Chondrocyte (in vitro differentiated cells): ENCODE results near the gene SLIT1. TPM values are rescaled to one million over a fixed set of nuclear protein-coding genes. Genes with fewer than 3 reads are reported as not detected.

ENCODE experiments used
- DNase-seq: peaks from one replicate; pipeline ENCODE4 v3.0.0; 2021; ENCODE audit warnings: mixed read lengths, low spot score
- H3K27ac Mint-ChIP-seq: one replicate; pipeline ENCODE4 v1.8.0; 2021; ENCODE audit warnings: mild to moderate bottlenecking, moderate library complexity, mixed read lengths; ENCODE audit not compliant: unreplicated experiment
- H3K27me3 Mint-ChIP-seq: 2 replicates; pipeline ENCODE4 v1.8.0; 2021; ENCODE audit warnings: low read depth, mixed read lengths
- H3K36me3 Mint-ChIP-seq: 2 replicates; pipeline ENCODE4 v1.8.0; 2021; ENCODE audit warnings: low read depth, mixed read lengths
- H3K4me1 Mint-ChIP-seq: 2 replicates; pipeline ENCODE4 v1.8.0; 2021; ENCODE audit warnings: low read depth, mild to moderate bottlenecking, mixed read lengths
- H3K4me3 Mint-ChIP-seq: one replicate; pipeline ENCODE4 v1.8.0; 2021; ENCODE audit warnings: mild to moderate bottlenecking, moderate library complexity, mixed read lengths; ENCODE audit not compliant: unreplicated experiment
- H3K9me3 Mint-ChIP-seq: 2 replicates; pipeline ENCODE4 v1.8.0; 2021; ENCODE audit warnings: low read depth, mixed read lengths
- total RNA-seq: library from RNA; stranded (reverse); gene quantifications from 3 replicates; pipeline ENCODE4 v1.2.1, GENCODE V29; 2021
- TF ChIP-seq, protein P1 (sequence below): fragments of 200-600 bp; sonication (generic); IDR thresholded peaks from 2 replicates; pipeline ENCODE4 v1.5.0; 2021; ENCODE audit warnings: antibody characterized with exemption, mild to moderate bottlenecking, moderate library complexity

SLIT1 gene
- total RNA-seq, 1 donor from 2014 or later = not detected

DNA sequence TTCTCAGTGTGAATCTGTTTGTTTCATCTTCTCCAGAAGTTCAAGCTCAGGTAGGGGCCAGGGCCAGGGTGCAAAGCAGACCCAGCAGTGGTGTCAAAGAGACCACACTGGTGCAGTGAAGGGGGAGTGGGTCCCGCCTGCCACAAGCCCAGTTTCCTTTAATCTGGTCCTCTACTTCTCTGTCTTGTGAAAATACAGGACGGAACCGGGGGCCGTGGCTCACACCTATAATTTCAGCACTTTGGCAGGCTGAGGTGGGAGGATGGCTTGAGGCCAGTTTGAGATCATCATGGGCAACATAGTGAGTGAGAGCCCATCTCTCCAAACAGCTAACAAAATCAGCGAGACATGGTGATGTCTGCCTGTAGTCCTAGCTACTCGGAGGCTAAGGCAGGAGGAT, 109.0 kb downstream of the SLIT1 start:
- no peak for DNase-seq
- Mint-ChIP-seq H3K4me1 (no peaks in the 10 kb centered on the region), H3K9me3 (no peaks in the 10 kb centered on the region), H3K27ac (no peak overlapping the region), H3K27me3 (peaks cover 58% of the 10 kb centered on the region), H3K36me3 (no peaks in the 10 kb centered on the region), H3K4me3 (no peak overlapping the region)
- TF ChIP-seq, protein P1, sequence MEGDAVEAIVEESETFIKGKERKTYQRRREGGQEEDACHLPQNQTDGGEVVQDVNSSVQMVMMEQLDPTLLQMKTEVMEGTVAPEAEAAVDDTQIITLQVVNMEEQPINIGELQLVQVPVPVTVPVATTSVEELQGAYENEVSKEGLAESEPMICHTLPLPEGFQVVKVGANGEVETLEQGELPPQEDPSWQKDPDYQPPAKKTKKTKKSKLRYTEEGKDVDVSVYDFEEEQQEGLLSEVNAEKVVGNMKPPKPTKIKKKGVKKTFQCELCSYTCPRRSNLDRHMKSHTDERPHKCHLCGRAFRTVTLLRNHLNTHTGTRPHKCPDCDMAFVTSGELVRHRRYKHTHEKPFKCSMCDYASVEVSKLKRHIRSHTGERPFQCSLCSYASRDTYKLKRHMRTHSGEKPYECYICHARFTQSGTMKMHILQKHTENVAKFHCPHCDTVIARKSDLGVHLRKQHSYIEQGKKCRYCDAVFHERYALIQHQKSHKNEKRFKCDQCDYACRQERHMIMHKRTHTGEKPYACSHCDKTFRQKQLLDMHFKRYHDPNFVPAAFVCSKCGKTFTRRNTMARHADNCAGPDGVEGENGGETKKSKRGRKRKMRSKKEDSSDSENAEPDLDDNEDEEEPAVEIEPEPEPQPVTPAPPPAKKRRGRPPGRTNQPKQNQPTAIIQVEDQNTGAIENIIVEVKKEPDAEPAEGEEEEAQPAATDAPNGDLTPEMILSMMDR = no peak

DNA sequence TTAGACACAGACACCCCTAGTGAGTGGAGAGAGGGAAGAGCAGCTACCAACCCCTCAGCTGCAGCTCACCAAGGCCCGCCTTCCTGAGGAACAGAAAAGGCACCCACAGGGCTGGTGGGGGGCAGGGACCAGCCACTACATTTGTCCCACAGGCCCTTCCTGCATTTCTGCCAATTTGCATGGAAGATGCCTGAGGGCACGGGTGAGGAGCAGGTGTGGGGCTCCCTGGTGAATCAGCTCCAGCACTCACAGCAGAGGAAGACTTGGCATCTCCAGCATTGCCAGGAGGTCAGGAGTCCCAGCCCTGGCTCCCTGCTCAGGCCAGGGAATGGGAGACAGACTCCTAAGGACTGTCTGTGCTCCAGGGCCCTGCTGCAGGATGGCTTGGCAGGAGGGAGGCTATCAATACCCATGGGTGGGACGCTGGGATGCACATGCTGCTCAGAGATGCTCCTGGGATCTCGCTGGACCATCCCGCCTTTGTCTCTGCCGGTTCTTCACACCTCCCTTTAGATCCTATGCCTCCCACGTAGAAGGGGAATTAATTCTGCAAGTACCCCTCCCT, 109.7 kb downstream of the SLIT1 start:
- Mint-ChIP-seq H3K4me1 (no peaks in the 10 kb centered on the region), H3K36me3 (no peaks in the 10 kb centered on the region), H3K9me3 (no peaks in the 10 kb centered on the region), H3K27ac (no peak overlapping the region), H3K4me3 (no peak overlapping the region), H3K27me3 (peaks cover 60% of the 10 kb centered on the region)
- TF ChIP-seq, protein P1 = no peak
- no peak for DNase-seq

DNA sequence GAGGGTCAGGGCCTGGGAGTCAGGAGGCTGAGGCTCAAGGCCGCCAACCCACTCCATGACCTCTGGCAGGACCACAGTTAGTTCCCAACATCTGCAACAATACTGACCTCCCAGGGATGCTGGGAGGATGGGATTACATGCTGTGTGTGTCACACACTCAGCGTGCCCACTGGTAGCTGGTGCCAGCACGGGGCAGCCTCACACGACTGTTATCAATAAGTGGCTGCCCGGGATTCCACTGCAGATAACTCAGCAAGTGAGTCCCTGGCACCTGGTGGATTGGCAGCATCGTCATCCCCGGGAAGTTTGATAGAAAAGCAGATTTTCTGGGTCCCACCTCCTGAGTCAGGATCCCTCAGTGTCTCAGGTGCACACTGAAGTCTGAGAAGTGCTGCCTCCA, 110.3 kb downstream of the SLIT1 start:
- Mint-ChIP-seq H3K27me3 (peaks cover 61% of the 10 kb centered on the region), H3K9me3 (no peaks in the 10 kb centered on the region), H3K4me3 (no peak overlapping the region), H3K36me3 (no peaks in the 10 kb centered on the region), H3K27ac (no peak overlapping the region), H3K4me1 (no peaks in the 10 kb centered on the region)
- TF ChIP-seq, protein P1 = no peak
- no peak for DNase-seq

DNA sequence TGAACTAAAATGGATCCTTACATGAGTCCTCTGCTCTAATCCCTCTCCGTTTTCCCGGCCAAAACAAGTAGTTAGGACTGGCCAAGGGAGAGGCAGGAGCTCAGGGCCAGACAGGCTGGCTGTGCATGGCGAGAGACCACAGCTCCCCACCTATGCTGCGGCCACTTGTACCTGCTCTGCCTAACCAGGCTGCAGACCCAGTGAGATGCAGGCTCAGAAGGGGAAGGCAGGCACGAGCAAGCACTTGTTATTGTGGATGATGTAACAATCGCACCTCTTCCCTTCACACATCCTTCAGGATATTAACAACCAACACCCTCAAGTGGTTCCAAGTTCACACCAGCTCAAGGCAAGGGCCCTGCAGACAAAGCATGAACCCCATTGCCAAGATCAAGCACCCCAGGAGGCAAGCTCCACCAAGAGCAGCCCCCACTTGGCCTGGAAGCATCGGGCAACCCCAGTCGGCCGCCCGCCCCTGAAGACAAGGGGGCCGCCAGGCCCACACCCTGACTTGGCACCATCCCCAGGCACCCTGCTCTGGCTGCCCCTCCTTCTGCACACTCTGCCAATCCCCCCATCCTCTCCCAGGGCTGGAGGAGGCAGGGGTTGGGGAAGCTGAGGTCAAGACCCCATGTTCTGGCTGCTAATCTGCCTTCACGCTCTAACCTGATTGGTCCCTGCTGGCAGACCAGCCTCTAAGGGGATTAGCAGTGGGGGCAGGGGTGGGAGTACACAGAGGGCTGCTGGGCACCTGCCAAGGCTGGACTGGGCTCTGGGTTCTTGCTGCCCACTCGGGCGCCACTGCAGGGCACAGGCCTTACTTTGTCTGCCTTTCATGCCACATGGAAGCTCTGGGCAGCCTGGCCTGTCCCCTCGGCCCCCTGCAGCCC, 111.3 kb downstream of the SLIT1 start:
- Mint-ChIP-seq H3K9me3 (peaks cover 5% of the 10 kb centered on the region), H3K27me3 (peaks cover 57% of the 10 kb centered on the region), H3K36me3 (no peaks in the 10 kb centered on the region), H3K27ac (no peak overlapping the region), H3K4me1 (no peaks in the 10 kb centered on the region), H3K4me3 (no peak overlapping the region)
- no peak for DNase-seq
- TF ChIP-seq, protein P1 = no peak

DNA sequence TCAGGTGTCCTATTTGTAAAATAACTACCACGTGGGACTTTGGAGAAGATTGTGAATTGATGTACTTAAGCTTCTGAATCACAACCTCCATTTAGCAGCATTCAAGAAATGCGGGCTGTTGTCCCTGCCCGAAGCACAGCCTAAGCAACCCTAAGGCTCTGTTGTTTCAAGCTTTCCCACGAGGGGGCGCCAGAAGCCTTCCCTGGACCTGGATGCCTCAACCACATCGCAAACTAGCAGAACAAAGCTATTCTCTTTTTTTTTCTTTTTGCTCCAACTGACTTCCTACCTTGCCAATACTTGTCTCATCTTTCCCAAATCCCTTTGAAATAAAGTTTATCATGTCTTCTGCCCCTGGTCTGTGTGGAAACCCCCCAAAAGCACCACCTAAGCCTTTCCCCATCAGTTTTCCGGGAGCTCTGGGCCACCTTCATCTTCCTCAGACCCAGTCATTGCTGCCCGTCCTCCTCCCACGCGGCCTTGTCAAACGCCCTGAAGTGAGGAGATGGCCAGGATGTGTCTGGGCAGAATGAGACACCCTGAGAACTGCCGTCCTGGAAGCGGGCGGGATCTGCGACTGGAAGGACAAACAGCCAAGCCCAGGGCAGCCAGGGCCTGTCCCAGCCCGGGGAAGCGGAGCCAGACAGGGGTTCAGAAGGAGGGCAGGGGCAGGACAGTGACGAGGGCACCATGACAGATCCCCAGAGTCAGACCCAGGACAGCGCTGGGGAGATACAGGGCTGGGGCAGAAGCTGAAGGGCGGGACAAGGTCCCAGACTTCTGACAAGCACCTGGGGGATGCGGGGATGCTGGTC, 112.7 kb downstream of the SLIT1 start:
- Mint-ChIP-seq H3K27ac (no peak overlapping the region), H3K4me1 (no peaks in the 10 kb centered on the region), H3K27me3 (peaks cover 56% of the 10 kb centered on the region), H3K4me3 (no peak overlapping the region), H3K9me3 (peaks cover 7% of the 10 kb centered on the region), H3K36me3 (no peaks in the 10 kb centered on the region)
- no peak for DNase-seq
- TF ChIP-seq, protein P1 = peak; percentile 93
